K562 (cell line): ENCODE results near the gene WWOX. TPM values are rescaled to one million over a fixed set of nuclear protein-coding genes. Genes with fewer than 3 reads are reported as not detected.

Experiments used
- ATAC-seq: fragments of 200-7000 bp; cut with Tn5 transposase; 3 replicates; pipeline ENCODE4 v1.9.1; 2020; ENCODE audit warnings: moderate library complexity
- BruUV-seq: library from RNA; stranded (reverse); fragments of 400-500 nt; replicated peaks from 2 replicates; lab custom pipeline; 2021; lab: Mats Ljungman, UMichigan
- CTCF ChIA-PET: fragments of 300-600 bp; formaldehyde crosslinking; extraction: SDS; loops from one replicate; lab custom pipeline; 2021; ENCODE audit warnings: low intra/inter-chr PET ratio; lab: Yijun Ruan, JAX
- POLR2A ChIA-PET: fragments of 300-600, 350-650 bp; sonication (Branson Sonifier 250); formaldehyde crosslinking; extraction: SDS; loops from one replicate; lab custom pipeline; 2021; ENCODE audit warnings: antibody characterized with exemption, inconsistent platforms; lab: Yijun Ruan, JAX
- DNase-seq, 4 experiments: peaks; one replicate each; pipeline versions ENCODE4 v3.0.0 to v3.0.0-alpha.2; 2011 to 2018; ENCODE audit warnings: low spot score in 3 of 4, mixed read lengths in 3 of 4; ENCODE audit errors: extremely low read depth in 1 of 4
- FAIRE-seq: peaks from 2 replicates; lab custom pipeline; 2011; peaks lifted over from hg19 to GRCh38; lab: Jason Lieb, UNC
- H2AFZ ChIP-seq: 2 replicates; pipeline ENCODE4 v1.6.0; 2011; ENCODE audit warnings: low read depth, low read length, control low read depth, inconsistent platforms
- H3K27ac ChIP-seq: fragments of 200-600 bp; 3 replicates; pipeline ENCODE4 v1.8.0; 2011; ENCODE audit warnings: low read depth, mild to moderate bottlenecking, control low read depth, inconsistent platforms, low read length, moderate library complexity, mixed read lengths; ENCODE audit errors: extremely low read depth
- H3K27me3 ChIP-seq, 2 experiments: fragments of 300-600 bp in 1 of 2; 2 replicates in 1 of 2; 3 replicates in 1 of 2; pipeline versions ENCODE4 v1.6.0 to v1.8.0; 2011; ENCODE audit warnings: inconsistent platforms in 2 of 2, low read length in 2 of 2, mild to moderate bottlenecking in 1 of 2, mixed read lengths in 1 of 2, moderate library complexity in 1 of 2; ENCODE audit not compliant: control insufficient read depth in 2 of 2, insufficient read depth in 2 of 2
- H3K36me3 ChIP-seq: fragments of 300-600 bp; 3 replicates; pipeline ENCODE4 v1.8.0; 2011; ENCODE audit warnings: mild to moderate bottlenecking, low read length, inconsistent platforms; ENCODE audit not compliant: control insufficient read depth, insufficient read depth
- H3K4me1 ChIP-seq, 2 experiments: fragments of 200-600 bp in 1 of 2; replicated peaks in 1 of 2; 2 replicates in 1 of 2; 3 replicates in 1 of 2; pipeline versions ENCODE4 v1.5.1 to v1.8.0; 2011; ENCODE audit warnings: inconsistent platforms in 2 of 2, low read length in 2 of 2, mild to moderate bottlenecking in 1 of 2, mixed read lengths in 1 of 2, moderate library complexity in 1 of 2; ENCODE audit not compliant: control insufficient read depth in 2 of 2, insufficient read depth in 2 of 2
- H3K4me2 ChIP-seq: 2 replicates; pipeline ENCODE4 v1.6.1; 2011; ENCODE audit warnings: low read length, control low read depth, inconsistent platforms, mixed read lengths; ENCODE audit not compliant: insufficient read depth
- H3K4me3 ChIP-seq: fragments of 200-600 bp; sonication (generic), shearing (Covaris generic); 2 replicates; pipeline ENCODE4 v1.5.1; 2016; ENCODE audit warnings: control low read depth, inconsistent platforms
- H3K79me2 ChIP-seq: fragments of 200-600 bp; 3 replicates; pipeline ENCODE4 v1.8.0; 2011; ENCODE audit warnings: low read length, inconsistent platforms; ENCODE audit not compliant: control insufficient read depth, insufficient read depth
- H3K9ac ChIP-seq, 2 experiments: 2 replicates each; pipeline versions ENCODE4 v1.6.0 to v1.6.1; 2011; ENCODE audit warnings: low read depth in 2 of 2, low read length in 2 of 2, control low read depth in 1 of 2, inconsistent platforms in 1 of 2, mild to moderate bottlenecking in 1 of 2, mixed read lengths in 1 of 2; ENCODE audit not compliant: insufficient read depth in 1 of 2
- H3K9me1 ChIP-seq: one replicate; pipeline ENCODE4 v1.6.0; 2011; ENCODE audit warnings: inconsistent platforms, mild to moderate bottlenecking, low read length, moderate library complexity; ENCODE audit not compliant: control insufficient read depth, insufficient read depth
- H3K9me3 ChIP-seq: replicated peaks from 2 replicates; pipeline ENCODE4 v1.5.1; 2011; ENCODE audit warnings: low read depth, low read length, inconsistent platforms; ENCODE audit not compliant: control insufficient read depth, insufficient read depth
- H4K20me1 ChIP-seq: replicated peaks from 2 replicates; pipeline ENCODE4 v1.6.1; 2011; ENCODE audit warnings: low read length, inconsistent platforms, mixed read lengths; ENCODE audit not compliant: control insufficient read depth, insufficient read depth
- ATF1 ChIP-seq, 2 experiments: fragments of 450-650 bp in 1 of 2; IDR thresholded peaks; 2 replicates each; pipeline ENCODE4 v1.6.1; 2016; ENCODE audit warnings: missing compliant biosample characterization in 1 of 2, missing genetic modification characterization in 1 of 2
- FOXA1 ChIP-seq: fragments of 450-650 bp; IDR thresholded peaks from 2 replicates; pipeline ENCODE4 v1.6.1; 2016; ENCODE audit warnings: mild to moderate bottlenecking, borderline replicate concordance
- FUS ChIP-seq: fragments of 200-400 bp; formaldehyde crosslinking; optimal IDR thresholded peaks from 2 replicates; pipeline ENCODE3; 2017; ENCODE audit warnings: low read depth, low read length
- HDGF ChIP-seq: fragments of 450-650 bp; IDR thresholded peaks from 2 replicates; pipeline ENCODE4 v1.6.1; 2016
- HMGN3 ChIP-seq: IDR thresholded peaks from 2 replicates; pipeline ENCODE4 v1.6.1; 2011; ENCODE audit warnings: borderline replicate concordance, low read depth, mild to moderate bottlenecking, mixed read lengths, low read length; ENCODE audit not compliant: insufficient read length; ENCODE audit errors: extremely low read depth
- MAX ChIP-seq: sonication (generic); formaldehyde crosslinking; IDR thresholded peaks from 2 replicates; pipeline ENCODE4 v1.9.0; 2022; ENCODE audit warnings: mild to moderate bottlenecking, missing genetic modification reagents
- PML ChIP-seq: IDR thresholded peaks from 2 replicates; pipeline ENCODE4 v1.6.1; 2012; ENCODE audit warnings: low read length, inconsistent platforms
- POLR2H ChIP-seq: IDR thresholded peaks from 2 replicates; pipeline ENCODE4 v1.6.1; 2016; ENCODE audit warnings: missing genetic modification characterization, low read depth, mild to moderate bottlenecking, control low read depth, missing compliant biosample characterization, moderate library complexity
- SRSF3 ChIP-seq: fragments of 200-400 bp; formaldehyde crosslinking; IDR thresholded peaks from 2 replicates; pipeline ENCODE4 v1.6.1; 2016; ENCODE audit warnings: mild to moderate bottlenecking, low read length, moderate library complexity; ENCODE audit not compliant: insufficient read depth
- ZNF311 ChIP-seq: fragments of 250-450 bp; sonication (Bioruptor Pico); IDR thresholded peaks from 2 replicates; pipeline ENCODE4 v1.4.0; 2020; ENCODE audit warnings: mild to moderate bottlenecking, moderate library complexity
- ZNF76 ChIP-seq: fragments of 250-450 bp; sonication (Bioruptor Pico); IDR thresholded peaks from 2 replicates; pipeline ENCODE4 v1.4.0; 2020; ENCODE audit warnings: mild to moderate bottlenecking, moderate library complexity, borderline replicate concordance
- WGBS: fragments of 100-300 bp; shearing (Covaris generic); methylation state at CpG from one replicate; pipeline ENCODE4 v1.1.6; 2016; ENCODE audit warnings: low coverage, mixed read lengths; ENCODE audit not compliant: insufficient coverage; ENCODE audit errors: missing lambda C conversion rate; 5-methylcytosine and 5-hydroxymethylcytosine counted together
- in situ Hi-C: fragments of 300-500 bp; cut with MboI; formaldehyde crosslinking; loops from 4 replicates; pipeline ENCODE4 v1.15.0; 2018; ENCODE audit warnings: inconsistent platforms, mixed read lengths
- intact Hi-C: fragments of 100-400 bp; cut with micrococcal nuclease; formaldehyde crosslinking; loops from 2 replicates; pipeline ENCODE4 v1.14.2; 2022
- polyA plus RNA-seq, 8 experiments: library from polyadenylated mRNA; depleted of rRNA in 4 of 8; stranded (reverse) in 5 of 8; unstranded in 3 of 8; fragments of >200 nt; fragmentation: Nextera tagmentation in 2 of 8; fragmentation: Illumina TruSeq in 1 of 8; extraction: Ambion mirVana in 2 of 8; extraction: Trizol in 1 of 8; gene quantifications; 2 replicates each; pipeline versions ENCODE4 v1.2.1 to v1.2.3, GENCODE V29; 2011 to 2014; ENCODE audit warnings: inconsistent platforms in 1 of 8, missing spikeins in 1 of 8
- total RNA-seq, 7 experiments: library from RNA; depleted of rRNA in 6 of 7; stranded (reverse); fragments of >200 nt in 6 of 7; fragmentation: Illumina TruSeq in 2 of 7; extraction: Trizol in 2 of 7; gene quantifications; 2 replicates each; pipeline versions ENCODE4 v1.2.1 to v1.2.3, GENCODE V29; 2011 to 2021; ENCODE audit warnings: low replicate concordance in 1 of 7

Gene WWOX
- total and polyA plus RNA-seq, 9 of the 15 experiments (the other 6 are each of a cell fraction or from before 2014, with no cell fraction given), result 1.6 to 22.7 (median 8.1) TPM

- Histone ChIP-seq H3K4me1 (no peaks in the 10 kb centered on the region), H3K4me3 (no peak overlapping the region), H3K9ac (no peak overlapping the region), H3K9me3 (no peaks in the 10 kb centered on the region), H3K27me3 (peaks cover 8 to 21% of the 10 kb centered on the region in 2 experiments; a peak in 4 of 5 replicates), H3K4me2 (no peak overlapping the region), H3K79me2 (no peaks in the 10 kb centered on the region), H4K20me1 (no peaks in the 10 kb centered on the region), H3K36me3 (no peaks in the 10 kb centered on the region), H3K27ac (no peak overlapping the region), H2AFZ (no peak overlapping the region), H3K9me1 (no peaks in the 10 kb centered on the region)
- intact Hi-C loops, result no loop called here
- FAIRE-seq (no peak), DNase-seq (no peak), ATAC-seq (no peak)
- ChIA-PET CTCF (no interaction called here), POLR2A (no interaction called here)
- no TSS peak for BruUV-seq
- TF ChIP-seq ATF1 (CRISPR knock-in tag; IDR thresholded peaks at IDR 0.05) (no peak), ATF1 (tag; IDR thresholded peaks at IDR 0.05) (no peak), MAX (no peak), POLR2H (no peak), HDGF (no peak), FOXA1 (no peak), FUS (no peak), ZNF311 (CRISPR knock-in tag) (no peak), SRSF3 (no peak), ZNF76 (no peak), PML (no peak), HMGN3 (no peak)
- in situ Hi-C loops, result no loop called here
- WGBS, result 6% methylated on average over 9 of the region's 9 CpGs
Measured at GRCh38 chr16:78484509-78485058, 385.1 kb downstream of the WWOX start.
